AG10803 (cell line): Measurements from ENCODE around the gene TAAR1.
"Not testable (repeated sequence)": the region's sequence is repeated elsewhere in the genome, so short reads cannot be mapped to it uniquely, and the experiment has no call there.

Source experiments
- DNase-seq: peaks from one replicate; pipeline ENCODE4 v3.0.0; 2010; ENCODE audit warnings: low read depth
- H3K4me3 ChIP-seq: 2 replicates; pipeline ENCODE4 v1.5.1; 2011; ENCODE audit warnings: mild to moderate bottlenecking, low read length, control low read depth
- CTCF ChIP-seq: conservative IDR thresholded peaks from 2 replicates; pipeline ENCODE4 v1.5.1; 2011; ENCODE audit warnings: mild to moderate bottlenecking, low read length, control low read depth, inconsistent platforms

TAAR1 gene

GRCh38 chr6:132663661-132664060 is 4.7 kb upstream of the TAAR1 start:
- H3K4me3 ChIP-seq, result no peak overlapping the region
- no peak for TF ChIP-seq CTCF
- DNase-seq, result no peak

- H3K4me3 ChIP-seq, result no peak overlapping the region
- no peak for TF ChIP-seq CTCF
Observed at GRCh38 chr6:132661906-132662305, 2.9 kb upstream of the TAAR1 start.

GRCh38 chr6:132651062-132651461 is 7.9 kb downstream of the TAAR1 start:
- DNase-seq, result no peak
- TF ChIP-seq CTCF, result no peak

More at GRCh38 chr6:132661906-132662305, 2.9 kb upstream of the TAAR1 start:
- DNase-seq, result no peak

GRCh38 chr6:132650429-132650828 is 8.6 kb downstream of the TAAR1 start:
- no peak overlapping the region for H3K4me3 ChIP-seq
- DNase-seq, result no peak
- no peak for TF ChIP-seq CTCF

More at GRCh38 chr6:132651062-132651461, 7.9 kb downstream of the TAAR1 start:
- H3K4me3 ChIP-seq, result no peak overlapping the region

- DNase-seq, result no peak
- TF ChIP-seq CTCF, result no peak
- H3K4me3 ChIP-seq, result no peak overlapping the region
Observed at GRCh38 chr6:132648828-132649227, 10.2 kb downstream of the TAAR1 start.

- DNase-seq, result peak; percentile 8
- H3K4me3 ChIP-seq, result no peak overlapping the region
- no peak for TF ChIP-seq CTCF
Observed at GRCh38 chr6:132648356-132648755, 10.6 kb downstream of the TAAR1 start.

GRCh38 chr6:132643547-132643946 is 15.4 kb downstream of the TAAR1 start:
- no peak for TF ChIP-seq CTCF
- H3K4me3 ChIP-seq, result no peak overlapping the region
- no peak for DNase-seq

- not testable (repeated sequence) for H3K4me3 ChIP-seq, DNase-seq
Observed at GRCh38 chr6:132637135-132637534, 21.8 kb downstream of the TAAR1 start.

- H3K4me3 ChIP-seq, DNase-seq: not testable (repeated sequence)
Observed at GRCh38 chr6:132635906-132636305, 23.1 kb downstream of the TAAR1 start.

GRCh38 chr6:132635288-132635687 is 23.7 kb downstream of the TAAR1 start:
- DNase-seq, H3K4me3 ChIP-seq: not testable (repeated sequence)
